CD4-positive, alpha-beta memory T cell (primary cell): Measurements from ENCODE around the gene TTC7B. TPM values are rescaled to one million over a fixed set of nuclear protein-coding genes. Genes with fewer than 3 reads are reported as not detected.

Source experiments
- CTCF ChIA-PET: fragments of 350-600 bp; sonication (Branson Sonifier 250); formaldehyde crosslinking; loops from one replicate; lab custom pipeline; 2021; ENCODE audit warnings: inconsistent platforms; ENCODE audit not compliant: partially characterized antibody; lab: Charles Lee
- POLR2A ChIA-PET: fragments of 350-600 bp; sonication (Branson Sonifier 250); formaldehyde crosslinking; loops from one replicate; lab custom pipeline; 2021; ENCODE audit not compliant: partially characterized antibody; lab: Charles Lee
- DNase-seq, 5 donors: peaks; one replicate each; pipeline versions ENCODE4 v3.0.0 to v3.0.0-alpha.2; 2020 to 2022; ENCODE audit warnings: mixed read lengths in 1 of 5
- H3K27ac ChIP-seq: one replicate; pipeline ENCODE4 v1.7.0; 2013; ENCODE audit warnings: low read depth, low read length
- H3K27me3 ChIP-seq: 2 replicates; pipeline ENCODE4 v1.7.0; 2013; ENCODE audit warnings: mild to moderate bottlenecking, low read length, moderate library complexity; ENCODE audit not compliant: insufficient read depth
- H3K36me3 ChIP-seq: 2 replicates; pipeline ENCODE4 v1.7.0; 2013; ENCODE audit warnings: mild to moderate bottlenecking, low read length, moderate library complexity; ENCODE audit not compliant: insufficient read depth
- H3K4me1 ChIP-seq: 2 replicates; pipeline ENCODE4 v1.7.0; 2013; ENCODE audit warnings: mild to moderate bottlenecking, low read length, moderate library complexity; ENCODE audit not compliant: insufficient read depth
- H3K4me3 ChIP-seq, 2 donors: one replicate each; pipeline ENCODE4 v1.7.0; 2013; ENCODE audit warnings: low read length in 2 of 2, mild to moderate bottlenecking in 1 of 2
- H3K9me3 ChIP-seq, 2 donors: one replicate each; pipeline ENCODE4 v1.7.0; 2013; ENCODE audit warnings: low read length in 2 of 2, control low read depth in 1 of 2; ENCODE audit not compliant: control insufficient read depth in 1 of 2
- H3K27ac Mint-ChIP-seq, 7 donors: one replicate each; pipeline ENCODE4 v1.8.0; 2020 to 2021; ENCODE audit warnings: mixed read lengths in 7 of 7, mild to moderate bottlenecking in 6 of 7, inconsistent platforms in 3 of 7, moderate library complexity in 3 of 7
- H3K27me3 Mint-ChIP-seq, 2 donors: one replicate each; pipeline ENCODE4 v1.8.0; 2020 to 2021; ENCODE audit warnings: mixed read lengths in 2 of 2
- H3K36me3 Mint-ChIP-seq, 2 donors: one replicate each; pipeline ENCODE4 v1.8.0; 2020 to 2021; ENCODE audit warnings: mixed read lengths in 2 of 2, inconsistent platforms in 1 of 2, mild to moderate bottlenecking in 1 of 2
- H3K4me1 Mint-ChIP-seq, 4 donors: one replicate each; pipeline ENCODE4 v1.8.0; 2020 to 2021; ENCODE audit warnings: mixed read lengths in 4 of 4, mild to moderate bottlenecking in 1 of 4
- H3K4me3 Mint-ChIP-seq, 8 donors: one replicate each; pipeline ENCODE4 v1.8.0; 2020 to 2021; ENCODE audit warnings: mixed read lengths in 8 of 8, mild to moderate bottlenecking in 7 of 8, moderate library complexity in 6 of 8, inconsistent platforms in 3 of 8
- H3K9me3 Mint-ChIP-seq, 8 donors: one replicate each; pipeline ENCODE4 v1.8.0; 2020 to 2021; ENCODE audit warnings: mixed read lengths in 8 of 8, mild to moderate bottlenecking in 5 of 8, inconsistent platforms in 3 of 8, moderate library complexity in 1 of 8
- intact Hi-C: fragments of 100-400 bp; cut with micrococcal nuclease; formaldehyde crosslinking; loops from one replicate; pipeline ENCODE4 v1.15.1; 2023
- polyA plus RNA-seq, 2 donors: library from polyadenylated mRNA; unstranded; fragments of 300-500 nt; fragmentation: Illumina TruSeq; gene quantifications; one replicate each; pipeline ENCODE4 v1.2.3, GENCODE V29; 2021
- total RNA-seq, 2 experiments: library from RNA; stranded (reverse); gene quantifications; one replicate each; pipeline ENCODE4 v1.2.3, GENCODE V29; 2021

TTC7B gene
- total and polyA plus RNA-seq, 4 experiments from 2014 or later = 0.30 to 1.9 (median 1.5) TPM; not detected in 1

- Mint-ChIP-seq H3K36me3 (peaks cover 0 to 5% of the 10 kb centered on the region in 2 donors), H3K9me3 (peaks cover 0 to 17% (median 9%) of the 10 kb centered on the region in 8 donors), H3K4me1 (peaks cover 12 to 20% (median 18%) of the 10 kb centered on the region in 4 donors), H3K27me3 (peaks cover 0 to 1% of the 10 kb centered on the region in 2 donors), H3K27ac (peak overlapping the region in 2 of 7 donors; percentile 38 to 86), H3K4me3 (no peak overlapping the region)
- no peaks in the 10 kb centered on the region for H3K27me3 ChIP-seq
- H3K4me1 ChIP-seq = peaks cover 19% of the 10 kb centered on the region
- intact Hi-C loops = no loop called here
- H3K9me3 ChIP-seq = peaks cover 0 to 5% of the 10 kb centered on the region in 2 donors
- DNase-seq = no peak
- no peak overlapping the region for H3K4me3 ChIP-seq
- H3K36me3 ChIP-seq = no peaks in the 10 kb centered on the region
- ChIA-PET CTCF (no interaction called here), POLR2A (interaction anchor here (1.3 kb wide), 1 partner anchor 62 kb away, joined by 4 read pairs; no protein-coding TSS in a partner anchor)
- H3K27ac ChIP-seq = no peak overlapping the region
Observed at GRCh38 chr14:90819734-90820393, 3.6 kb upstream of the TTC7B start.

GRCh38 chr14:90818715-90819114 is 2.5 kb upstream of the TTC7B start:
- DNase-seq = no peak
- Histone ChIP-seq H3K4me1 (peaks cover 19% of the 10 kb centered on the region), H3K9me3 (peaks cover 0 to under 1% of the 10 kb centered on the region in 2 donors), H3K4me3 (no peak overlapping the region), H3K36me3 (no peaks in the 10 kb centered on the region), H3K27me3 (no peaks in the 10 kb centered on the region), H3K27ac (no peak overlapping the region)
- Mint-ChIP-seq H3K4me1 (peaks cover 12 to 20% (median 18%) of the 10 kb centered on the region in 4 donors), H3K4me3 (no peak overlapping the region), H3K9me3 (peaks cover 0 to 10% (median 3%) of the 10 kb centered on the region in 8 donors), H3K36me3 (peaks cover 0 to under 1% of the 10 kb centered on the region in 2 donors), H3K27me3 (peaks cover 0 to 1% of the 10 kb centered on the region in 2 donors), H3K27ac (no peak overlapping the region)
- intact Hi-C loops = no loop called here
- ChIA-PET CTCF (no interaction called here), POLR2A (no interaction called here)

- Mint-ChIP-seq H3K27ac (peak overlapping the region in 4 of 7 donors; percentile 6 to 77 (median 52)), H3K9me3 (peaks cover 0 to 2% (median 0%) of the 10 kb centered on the region in 8 donors), H3K36me3 (no peaks in the 10 kb centered on the region), H3K27me3 (peaks cover 0 to 1% of the 10 kb centered on the region in 2 donors), H3K4me3 (peak overlapping the region; percentile 5 to 74 (median 57)), H3K4me1 (peaks cover 12 to 19% (median 17%) of the 10 kb centered on the region in 4 donors)
- CTCF ChIA-PET = interaction anchor here (1.0 to 2.1 kb wide), 4 partner anchors 8 to 57 kb away, joined by 3 to 5 read pairs (median 4); no protein-coding TSS in a partner anchor
- peaks cover 19% of the 10 kb centered on the region for H3K4me1 ChIP-seq
- H3K4me3 ChIP-seq = no peak overlapping the region
- H3K9me3 ChIP-seq = no peaks in the 10 kb centered on the region
- H3K27me3 ChIP-seq = no peaks in the 10 kb centered on the region
- H3K36me3 ChIP-seq = no peaks in the 10 kb centered on the region
- no peak overlapping the region for H3K27ac ChIP-seq
- no peak for DNase-seq
- intact Hi-C loops = no loop called here
- POLR2A ChIA-PET = no interaction called here
Observed at GRCh38 chr14:90816681-90817436, 629 bp upstream of the TTC7B start.

DNA sequence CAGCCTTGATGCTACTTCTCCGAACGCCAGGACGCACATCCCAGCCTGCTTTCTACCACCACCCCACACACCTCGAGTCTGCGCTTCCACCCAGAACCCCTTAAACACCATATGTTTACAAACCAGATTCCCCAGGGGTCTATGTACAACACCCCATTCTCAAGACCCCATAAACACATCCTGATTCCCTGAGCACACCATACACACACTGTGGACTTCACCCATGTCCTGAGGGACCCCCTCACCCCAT is 733 bp downstream of the TTC7B start:
- H3K4me3 Mint-ChIP-seq = peak overlapping the region; percentile 75 to 88 (median 81)
- peaks cover 0 to 1% of the 10 kb centered on the region in 2 donors for H3K27me3 Mint-ChIP-seq
- H3K9me3 Mint-ChIP-seq = peaks cover 0 to 2% (median 0%) of the 10 kb centered on the region in 8 donors
- POLR2A ChIA-PET = no interaction called here
- no peaks in the 10 kb centered on the region for H3K36me3 ChIP-seq
- H3K4me3 ChIP-seq = no peak overlapping the region
- no peaks in the 10 kb centered on the region for H3K27me3 ChIP-seq
- no peak overlapping the region for H3K27ac ChIP-seq
- H3K27ac Mint-ChIP-seq = peak overlapping the region in 4 of 7 donors; percentile 51 to 85 (median 80)
- DNase-seq = no peak
- peaks cover 6% of the 10 kb centered on the region for H3K4me1 ChIP-seq
- H3K9me3 ChIP-seq = no peaks in the 10 kb centered on the region
- intact Hi-C loops = no loop called here
- peaks cover 3 to 8% (median 6%) of the 10 kb centered on the region in 4 donors for H3K4me1 Mint-ChIP-seq
- CTCF ChIA-PET = interaction anchor here (1.0 to 2.1 kb wide), 3 partner anchors 9 to 39 kb away, joined by 3 to 5 read pairs (median 4); no protein-coding TSS in a partner anchor
- H3K36me3 Mint-ChIP-seq = no peaks in the 10 kb centered on the region

- Histone ChIP-seq H3K9me3 (no peaks in the 10 kb centered on the region), H3K36me3 (no peaks in the 10 kb centered on the region), H3K27me3 (no peaks in the 10 kb centered on the region), H3K4me1 (peaks cover 5% of the 10 kb centered on the region), H3K27ac (no peak overlapping the region), H3K4me3 (no peak overlapping the region)
- H3K4me3 Mint-ChIP-seq = peak overlapping the region; percentile 75 to 88 (median 81)
- intact Hi-C loops = no loop called here
- peaks cover 0 to 2% (median 0%) of the 10 kb centered on the region in 8 donors for H3K9me3 Mint-ChIP-seq
- DNase-seq = no peak
- no peaks in the 10 kb centered on the region for H3K36me3 Mint-ChIP-seq
- H3K4me1 Mint-ChIP-seq = peaks cover 3 to 5% (median 4%) of the 10 kb centered on the region in 4 donors
- ChIA-PET POLR2A (no interaction called here), CTCF (no interaction called here)
- peak overlapping the region in 4 of 7 donors; percentile 14 to 85 (median 78) for H3K27ac Mint-ChIP-seq
- peaks cover 0 to 1% of the 10 kb centered on the region in 2 donors for H3K27me3 Mint-ChIP-seq
Observed at GRCh38 chr14:90814806-90815571, 1.2 kb downstream of the TTC7B start.

- Histone ChIP-seq H3K27ac (no peak overlapping the region), H3K4me1 (peaks cover 5% of the 10 kb centered on the region), H3K9me3 (no peaks in the 10 kb centered on the region), H3K4me3 (no peak overlapping the region), H3K27me3 (no peaks in the 10 kb centered on the region), H3K36me3 (no peaks in the 10 kb centered on the region)
- ChIA-PET CTCF (no interaction called here), POLR2A (no interaction called here)
- intact Hi-C loops = no loop called here
- H3K9me3 Mint-ChIP-seq = no peaks in the 10 kb centered on the region
- no peak overlapping the region for H3K4me3 Mint-ChIP-seq
- H3K36me3 Mint-ChIP-seq = no peaks in the 10 kb centered on the region
- H3K27ac Mint-ChIP-seq = peak overlapping the region in 1 of 7 donors; percentile 38
- H3K4me1 Mint-ChIP-seq = peaks cover 0 to 4% (median 3%) of the 10 kb centered on the region in 4 donors
- H3K27me3 Mint-ChIP-seq = peaks cover 0 to 1% of the 10 kb centered on the region in 2 donors
- no peak for DNase-seq
Observed at GRCh38 chr14:90813442-90813841, 2.8 kb downstream of the TTC7B start.
